ENCODE results near the gene COL19A1.

- TF ChIP-seq EZH2 (IDR thresholded peaks at IDR 0.05) (no peak), POLR2AphosphoS5 (IDR thresholded peaks at IDR 0.05; ENCODE audit: borderline replicate concordance, low read depth, low read length) (no peak), FOXP2 (optimal IDR thresholded peaks at IDR 0.05; ENCODE audit: control extremely low read depth, extremely low read length, insufficient read depth) (no peak)
These were observed 237.4 kb downstream of the COL19A1 start for GRCh38 chr6:70103798-70104197.
